Measurements from ENCODE around the gene TMEM140.

Gene TMEM140

GRCh38 chr7:135213831-135214230 is 66.0 kb downstream of the TMEM140 start:
- TF ChIP-seq, protein P1, sequence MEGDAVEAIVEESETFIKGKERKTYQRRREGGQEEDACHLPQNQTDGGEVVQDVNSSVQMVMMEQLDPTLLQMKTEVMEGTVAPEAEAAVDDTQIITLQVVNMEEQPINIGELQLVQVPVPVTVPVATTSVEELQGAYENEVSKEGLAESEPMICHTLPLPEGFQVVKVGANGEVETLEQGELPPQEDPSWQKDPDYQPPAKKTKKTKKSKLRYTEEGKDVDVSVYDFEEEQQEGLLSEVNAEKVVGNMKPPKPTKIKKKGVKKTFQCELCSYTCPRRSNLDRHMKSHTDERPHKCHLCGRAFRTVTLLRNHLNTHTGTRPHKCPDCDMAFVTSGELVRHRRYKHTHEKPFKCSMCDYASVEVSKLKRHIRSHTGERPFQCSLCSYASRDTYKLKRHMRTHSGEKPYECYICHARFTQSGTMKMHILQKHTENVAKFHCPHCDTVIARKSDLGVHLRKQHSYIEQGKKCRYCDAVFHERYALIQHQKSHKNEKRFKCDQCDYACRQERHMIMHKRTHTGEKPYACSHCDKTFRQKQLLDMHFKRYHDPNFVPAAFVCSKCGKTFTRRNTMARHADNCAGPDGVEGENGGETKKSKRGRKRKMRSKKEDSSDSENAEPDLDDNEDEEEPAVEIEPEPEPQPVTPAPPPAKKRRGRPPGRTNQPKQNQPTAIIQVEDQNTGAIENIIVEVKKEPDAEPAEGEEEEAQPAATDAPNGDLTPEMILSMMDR (conservative IDR thresholded peaks at IDR 0.05) = no peak
- no peak for TF ChIP-seq ZFX (IDR thresholded peaks at IDR 0.05)
- H3K27ac ChIP-seq = no peak overlapping the region

- TF ChIP-seq, protein P1 (conservative IDR thresholded peaks at IDR 0.05) = no peak
- TF ChIP-seq ZFX (IDR thresholded peaks at IDR 0.05) = no peak
- H3K27ac ChIP-seq = no peak overlapping the region
These were observed 67.3 kb downstream of the TMEM140 start for GRCh38 chr7:135215180-135215579.

DNA sequence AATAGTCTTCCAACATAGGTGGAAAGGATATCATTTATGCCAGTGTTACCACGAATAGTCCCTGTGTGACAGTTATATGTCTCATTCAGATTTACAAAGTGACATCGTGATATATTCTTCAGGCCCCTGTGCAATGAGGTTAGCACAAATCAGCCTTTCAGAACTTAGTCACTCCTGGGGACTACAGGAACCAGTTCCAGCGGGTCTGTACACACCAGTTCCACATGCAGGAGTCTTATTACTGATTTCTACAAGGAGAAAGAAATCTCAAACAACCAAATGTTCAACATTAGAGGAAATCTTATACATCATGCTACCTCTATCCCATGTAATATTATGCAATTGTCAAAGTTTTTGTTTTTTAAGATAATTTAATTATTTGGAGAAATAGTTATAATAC is 67.8 kb downstream of the TMEM140 start:
- H3K27ac ChIP-seq = no peak overlapping the region
- no peak for TF ChIP-seq ZFX (IDR thresholded peaks at IDR 0.05)
- TF ChIP-seq, protein P1 (conservative IDR thresholded peaks at IDR 0.05) = no peak

Data from C4-2B (cell line).